Urinary bladder (tissue), 4 donors: ENCODE measurements around the gene MYO1D. TPM values are rescaled to one million over a fixed set of nuclear protein-coding genes. Genes with fewer than 3 reads are reported as not detected.

Source experiments
- DNase-seq: peaks from one replicate; pipeline ENCODE4 v3.0.0-alpha.2; 2015; ENCODE audit errors: extremely low spot score
- H3K27ac ChIP-seq: one replicate; pipeline ENCODE4 v1.5.1; 2013; ENCODE audit warnings: low read depth, mild to moderate bottlenecking, moderate library complexity
- H3K36me3 ChIP-seq: one replicate; pipeline ENCODE4 v1.6.1; 2013; ENCODE audit warnings: mild to moderate bottlenecking, moderate library complexity; ENCODE audit not compliant: insufficient read depth
- H3K4me1 ChIP-seq: one replicate; pipeline ENCODE4 v1.6.1; 2013; ENCODE audit warnings: mild to moderate bottlenecking, moderate library complexity; ENCODE audit not compliant: insufficient read depth
- H3K4me3 ChIP-seq: one replicate; pipeline ENCODE4 v1.5.1; 2013; ENCODE audit warnings: low read depth, low read length
- WGBS: extraction: QIAGEN DNeasy Blood & Tissue Kit; methylation state at CpG from one replicate; pipeline ENCODE4 v1.1.7; 2013; 5-methylcytosine and 5-hydroxymethylcytosine counted together
- polyA plus RNA-seq: library from polyadenylated mRNA; stranded (reverse); fragments of 200-250 nt; gene quantifications from one replicate; pipeline ENCODE4 v1.2.3, GENCODE V29; 2013
- total RNA-seq: library from RNA; depleted of rRNA; stranded (reverse); fragments of >200 nt; gene quantifications from one replicate; pipeline ENCODE4 v1.2.3, GENCODE V29; 2014
- donor health status: healthy with polysubstance abuse.
- donor health status: healthy.

MYO1D gene
- total and polyA plus RNA-seq, 2 donors, result 18.7 to 31.7 TPM

DNA sequence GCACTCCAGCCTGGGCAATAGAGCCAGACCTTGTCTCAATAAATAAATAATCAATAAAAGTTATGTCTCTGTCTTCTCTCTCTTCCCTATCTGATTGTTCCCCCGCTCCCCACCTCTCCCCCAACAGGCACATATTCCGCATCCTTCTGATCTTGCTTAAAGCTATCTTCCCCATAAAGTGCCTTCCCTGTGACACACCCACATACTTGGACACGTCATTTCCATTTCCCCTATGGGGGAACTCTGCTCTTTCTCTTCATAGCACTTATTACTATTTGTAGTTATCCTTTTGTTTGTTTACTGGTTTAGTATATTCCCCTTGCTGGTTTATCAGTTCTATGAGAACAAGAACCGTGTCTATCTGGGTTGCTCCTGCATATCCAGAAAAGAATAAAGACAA lies 14.9 kb downstream of the MYO1D start:
- no peak overlapping the region for H3K4me3 ChIP-seq
- DNase-seq, result no peak
- no peaks in the 10 kb centered on the region for H3K4me1 ChIP-seq
- H3K36me3 ChIP-seq, result no peaks in the 10 kb centered on the region
- WGBS, result 85% methylated on average over 4 of the region's 4 CpGs
- no peak overlapping the region for H3K27ac ChIP-seq

GRCh38 chr17:32859857-32860525 lies 16.9 kb downstream of the MYO1D start:
- whole genome bisulfite sequencing, result 65% methylated on average over 2 of the region's 2 CpGs
- no peaks in the 10 kb centered on the region for H3K4me1 ChIP-seq
- no peak for DNase-seq
- H3K27ac ChIP-seq, result no peak overlapping the region
- no peaks in the 10 kb centered on the region for H3K36me3 ChIP-seq
- H3K4me3 ChIP-seq, result no peak overlapping the region

DNA sequence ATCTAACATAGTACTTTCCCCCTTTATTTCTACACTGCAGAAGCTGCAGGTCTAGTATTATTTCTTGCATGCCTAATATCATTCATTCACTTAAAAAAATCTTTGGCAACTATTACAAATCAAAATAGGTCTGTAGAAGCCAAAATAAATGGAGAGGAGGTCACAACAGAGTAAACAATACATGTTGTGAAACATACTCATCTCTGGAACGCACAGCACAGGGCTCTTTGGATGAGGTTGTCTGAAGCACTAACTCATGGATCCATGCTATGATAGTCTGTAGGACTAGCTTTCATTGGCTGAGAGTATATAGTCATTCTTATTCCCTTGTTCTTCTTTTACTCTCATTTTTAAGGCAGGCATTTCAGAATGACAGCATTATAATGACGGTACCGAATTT lies 21.3 kb downstream of the MYO1D start:
- H3K36me3 ChIP-seq, result no peaks in the 10 kb centered on the region
- no peak for DNase-seq
- no peak overlapping the region for H3K4me3 ChIP-seq
- 86% methylated on average over 3 of the region's 3 CpGs for WGBS
- no peak overlapping the region for H3K27ac ChIP-seq
- H3K4me1 ChIP-seq, result no peaks in the 10 kb centered on the region

GRCh38 chr17:32854832-32855389 lies 22.0 kb downstream of the MYO1D start:
- Histone ChIP-seq H3K4me1 (no peaks in the 10 kb centered on the region), H3K27ac (no peak overlapping the region), H3K36me3 (no peaks in the 10 kb centered on the region), H3K4me3 (no peak overlapping the region)
- DNase-seq, result no peak
- 65% methylated on average over 5 of the region's 5 CpGs for WGBS

- DNase-seq, result no peak
- no peak overlapping the region for H3K27ac ChIP-seq
- H3K4me3 ChIP-seq, result no peak overlapping the region
- H3K36me3 ChIP-seq, result no peaks in the 10 kb centered on the region
- no peaks in the 10 kb centered on the region for H3K4me1 ChIP-seq
- 92% methylated on average over 1 of the region's 1 CpG for WGBS
Measured at GRCh38 chr17:32854207-32854606, 22.7 kb downstream of the MYO1D start.

GRCh38 chr17:32852811-32853210 lies 24.1 kb downstream of the MYO1D start:
- H3K4me1 ChIP-seq, result no peaks in the 10 kb centered on the region

GRCh38 chr17:32849879-32850278 lies 27.0 kb downstream of the MYO1D start:
- no peaks in the 10 kb centered on the region for H3K4me1 ChIP-seq

More at GRCh38 chr17:32852811-32853210, 24.1 kb downstream of the MYO1D start:
- Histone ChIP-seq H3K4me3 (no peak overlapping the region), H3K36me3 (no peaks in the 10 kb centered on the region), H3K27ac (no peak overlapping the region)
- 90% methylated on average over 3 of the region's 3 CpGs for WGBS
- DNase-seq, result no peak

GRCh38 chr17:32847977-32848376 lies 28.9 kb downstream of the MYO1D start:
- WGBS, result 61% methylated on average over 2 of the region's 2 CpGs
- Histone ChIP-seq H3K4me1 (no peaks in the 10 kb centered on the region), H3K4me3 (no peak overlapping the region), H3K36me3 (no peaks in the 10 kb centered on the region), H3K27ac (no peak overlapping the region)
- no peak for DNase-seq

More at GRCh38 chr17:32849879-32850278, 27.0 kb downstream of the MYO1D start:
- Histone ChIP-seq H3K36me3 (no peaks in the 10 kb centered on the region), H3K27ac (no peak overlapping the region), H3K4me3 (no peak overlapping the region)
- WGBS, result 87% methylated on average over 1 of the region's 1 CpG
- DNase-seq, result no peak

- Histone ChIP-seq H3K27ac (no peak overlapping the region), H3K4me1 (no peaks in the 10 kb centered on the region), H3K36me3 (no peaks in the 10 kb centered on the region), H3K4me3 (no peak overlapping the region)
- DNase-seq, result no peak
- WGBS, result 90% methylated on average over 1 of the region's 1 CpG
Measured at GRCh38 chr17:32846143-32846542, 30.8 kb downstream of the MYO1D start.

GRCh38 chr17:32840241-32840640 lies 36.7 kb downstream of the MYO1D start:
- 43% methylated on average over 4 of the region's 4 CpGs for WGBS
- Histone ChIP-seq H3K4me1 (peaks cover 1% of the 10 kb centered on the region), H3K36me3 (no peaks in the 10 kb centered on the region), H3K27ac (no peak overlapping the region), H3K4me3 (no peak overlapping the region)
- no peak for DNase-seq

- H3K4me1 ChIP-seq, result peaks cover 1% of the 10 kb centered on the region
- DNase-seq, result no peak
- no peak overlapping the region for H3K4me3 ChIP-seq
- no peaks in the 10 kb centered on the region for H3K36me3 ChIP-seq
- WGBS, result 95% methylated on average over 2 of the region's 2 CpGs
- H3K27ac ChIP-seq, result no peak overlapping the region
Measured at GRCh38 chr17:32836527-32836926, 40.4 kb downstream of the MYO1D start.

DNA sequence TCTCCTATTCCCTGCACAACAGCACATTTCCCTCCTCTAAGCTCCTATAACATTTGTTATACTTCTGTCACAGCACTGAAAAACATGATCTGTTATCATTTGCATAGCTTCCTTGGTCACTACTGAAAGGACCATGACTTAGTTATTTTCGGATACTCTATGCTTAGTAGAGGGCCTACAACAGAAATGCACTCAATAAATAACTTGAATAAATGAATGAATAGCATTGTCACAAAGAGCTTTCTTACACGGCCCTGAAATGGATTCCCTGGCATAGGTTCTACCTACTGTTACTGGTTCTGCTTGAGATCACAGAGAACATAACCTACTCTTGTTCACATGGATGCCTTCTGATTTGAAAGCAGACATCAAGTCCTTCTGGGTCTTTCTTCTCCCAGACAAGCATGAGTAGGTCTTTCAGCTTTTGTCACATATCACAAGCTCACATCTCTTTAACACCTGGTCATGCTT lies 41.6 kb downstream of the MYO1D start:
- 81% methylated on average over 2 of the region's 2 CpGs for WGBS
- Histone ChIP-seq H3K4me1 (peaks cover 1% of the 10 kb centered on the region), H3K27ac (no peak overlapping the region), H3K36me3 (no peaks in the 10 kb centered on the region), H3K4me3 (no peak overlapping the region)
- DNase-seq, result no peak

DNA sequence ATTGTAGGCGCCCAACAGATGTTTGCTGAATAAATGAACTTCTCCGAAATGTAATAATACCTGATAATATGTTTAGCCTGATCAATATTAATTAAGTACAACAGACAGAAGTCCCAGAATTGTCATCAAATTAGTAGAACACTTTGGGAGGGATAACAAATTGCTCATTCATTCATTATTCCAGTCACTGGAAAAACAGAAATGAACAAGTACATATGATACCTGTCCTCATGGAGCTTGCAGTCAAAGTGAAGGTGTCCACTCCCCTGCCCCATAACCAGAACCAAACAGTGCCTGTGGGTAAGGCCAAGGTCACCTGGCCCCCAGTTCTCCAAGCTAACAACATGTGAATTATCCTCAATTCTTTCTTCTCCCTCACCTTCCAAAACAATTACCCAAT lies 42.8 kb downstream of the MYO1D start:
- 95% methylated on average over 2 of the region's 2 CpGs for WGBS
- H3K36me3 ChIP-seq, result no peaks in the 10 kb centered on the region
- no peak overlapping the region for H3K4me3 ChIP-seq
- no peaks in the 10 kb centered on the region for H3K4me1 ChIP-seq
- H3K27ac ChIP-seq, result no peak overlapping the region
- DNase-seq, result no peak

DNA sequence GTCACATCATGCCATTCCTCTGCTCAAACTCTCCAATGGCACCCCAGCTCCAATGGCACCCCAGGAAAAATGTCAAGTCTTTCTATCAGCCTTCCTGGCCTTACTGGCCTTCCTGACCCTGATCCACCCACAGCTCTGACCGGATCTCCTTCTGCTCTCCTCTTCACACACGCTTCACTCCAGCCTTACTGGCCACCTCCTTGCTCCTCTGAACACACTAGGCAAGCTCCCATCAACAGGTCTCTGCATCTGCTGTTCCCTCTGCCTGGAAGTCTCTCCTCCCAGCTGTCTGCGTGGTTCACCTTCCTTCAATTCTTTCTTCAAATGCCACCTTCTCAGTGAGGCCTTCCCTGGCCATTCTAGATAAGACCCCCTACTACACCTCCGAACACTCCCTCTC lies 43.4 kb downstream of the MYO1D start:
- Histone ChIP-seq H3K4me3 (no peak overlapping the region), H3K36me3 (no peaks in the 10 kb centered on the region), H3K27ac (no peak overlapping the region), H3K4me1 (peaks cover 1% of the 10 kb centered on the region)
- 90% methylated on average over 4 of the region's 4 CpGs for WGBS
- DNase-seq, result no peak
